HG02571 (cell line): ENCODE data around the gene AIP.
A peak's percentile ranks its signal among the peaks of the same experiment; 100 is the strongest.

Source experiments
- ATAC-seq: cut with Tn5 transposase; IDR thresholded peaks from one replicate; pipeline ENCODE4 v1.9.1; 2021; ENCODE audit warnings: mild to moderate bottlenecking, moderate library complexity; ENCODE audit not compliant: unreplicated experiment

The AIP gene

DNA sequence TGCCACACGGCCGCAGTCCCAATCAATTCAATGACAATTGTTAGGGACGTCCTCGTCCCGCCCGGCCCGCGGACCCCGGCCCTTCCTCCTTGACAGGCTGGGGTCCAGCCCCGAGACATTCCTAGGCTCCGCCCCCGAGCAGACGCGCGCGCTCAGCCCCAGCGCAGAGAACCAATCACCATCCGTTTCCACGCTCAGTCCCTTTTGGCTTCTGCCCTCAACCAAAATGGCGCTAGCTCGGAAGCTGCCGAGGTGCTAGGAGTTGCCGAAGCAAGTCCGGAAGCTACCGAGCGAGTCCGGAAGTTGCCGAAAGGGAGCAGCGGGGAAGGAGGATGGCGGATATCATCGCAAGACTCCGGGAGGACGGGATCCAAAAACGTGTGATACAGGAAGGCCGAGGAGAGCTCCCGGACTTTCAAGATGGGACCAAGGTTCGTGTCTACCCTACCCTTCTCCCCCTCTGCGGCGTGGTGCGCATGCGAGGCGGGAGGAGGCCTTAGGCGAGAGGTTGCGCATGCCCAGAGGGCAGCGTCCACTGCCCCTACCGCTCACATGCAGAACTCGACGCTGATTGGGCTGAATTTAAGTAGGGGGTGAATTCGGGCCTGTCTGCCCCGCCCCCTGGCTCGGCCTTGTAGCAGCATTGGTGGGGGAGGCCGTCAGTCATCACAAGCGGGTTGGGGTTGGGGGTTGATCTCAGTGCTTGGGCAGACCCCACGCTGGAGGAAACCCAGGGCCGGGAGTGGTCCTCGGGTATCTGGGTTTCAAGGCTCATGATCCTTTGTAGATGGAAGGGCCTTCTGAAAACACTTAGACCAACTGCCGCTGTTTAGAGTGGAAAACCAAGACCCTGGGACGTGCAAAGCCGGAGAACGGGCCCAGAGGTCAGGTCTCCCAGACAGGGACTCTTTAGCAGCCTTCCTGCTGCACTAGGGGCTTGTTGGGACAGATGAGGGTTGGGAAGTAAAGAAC lies at the start of gene AIP:
Gene AIP, plus strand, starts transcription at position 200 of the 972 bp plus-strand sequence. Its CDS starts 133 bp downstream, at position 333.
- peak; percentile 57 for ATAC-seq

DNA sequence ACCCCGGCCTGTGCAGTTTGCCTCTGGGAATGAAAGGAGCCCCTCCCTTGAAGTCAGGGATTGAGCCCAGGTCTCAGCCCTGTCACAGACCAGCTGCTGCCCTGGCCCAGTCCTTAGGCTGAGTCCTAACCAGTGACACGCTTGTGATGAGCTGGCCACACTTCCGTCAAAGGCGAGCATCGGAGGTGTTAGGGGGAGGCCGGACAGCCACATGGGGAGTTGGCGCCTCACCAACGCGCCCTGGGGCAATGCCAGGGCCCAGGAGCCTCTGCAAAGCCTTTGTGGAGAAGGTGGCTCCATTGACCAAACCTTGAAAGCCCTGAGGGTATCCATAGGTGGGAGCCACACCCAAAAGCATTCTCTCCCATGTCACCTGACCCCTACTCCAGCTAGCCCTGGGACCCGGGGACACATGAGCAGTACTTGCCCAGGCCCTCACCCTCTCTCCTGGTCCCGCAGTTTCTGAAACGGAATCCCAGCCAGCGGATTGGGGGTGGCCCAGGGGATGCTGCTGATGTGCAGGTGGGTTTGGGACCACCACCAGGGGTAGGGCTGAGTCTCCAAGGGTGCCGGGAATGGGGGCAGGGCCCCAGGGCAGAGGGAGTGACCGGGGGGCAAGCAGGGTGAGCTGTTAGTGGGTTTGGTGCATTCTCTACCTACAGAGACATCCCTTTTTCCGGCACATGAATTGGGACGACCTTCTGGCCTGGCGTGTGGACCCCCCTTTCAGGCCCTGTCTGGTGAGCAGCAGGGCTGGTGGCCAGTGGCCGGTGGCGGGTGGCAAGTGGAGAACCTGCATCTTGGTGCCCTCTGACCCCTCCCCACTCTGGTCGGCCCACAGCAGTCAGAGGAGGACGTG lies 49.1 kb upstream of the AIP start:
- ATAC-seq, result no peak

DNA sequence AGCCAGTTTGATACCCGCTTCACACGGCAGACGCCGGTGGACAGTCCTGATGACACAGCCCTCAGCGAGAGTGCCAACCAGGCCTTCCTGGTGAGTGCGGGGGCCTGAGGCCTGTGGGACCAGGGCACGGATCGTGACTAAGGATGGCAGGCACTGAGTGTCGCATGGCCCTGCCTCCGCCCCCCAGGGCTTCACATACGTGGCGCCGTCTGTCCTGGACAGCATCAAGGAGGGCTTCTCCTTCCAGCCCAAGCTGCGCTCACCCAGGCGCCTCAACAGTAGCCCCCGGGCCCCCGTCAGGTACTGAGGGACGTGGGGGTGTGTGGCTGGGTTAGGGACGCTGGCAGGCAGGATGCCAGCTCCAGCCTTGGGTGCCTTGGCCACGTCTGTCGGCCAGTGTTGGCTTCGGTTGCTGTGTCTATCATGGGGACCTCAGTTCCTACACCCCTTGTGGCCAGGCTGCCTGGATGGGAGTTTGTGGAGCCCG lies 48.4 kb upstream of the AIP start:
- no peak for ATAC-seq

DNA sequence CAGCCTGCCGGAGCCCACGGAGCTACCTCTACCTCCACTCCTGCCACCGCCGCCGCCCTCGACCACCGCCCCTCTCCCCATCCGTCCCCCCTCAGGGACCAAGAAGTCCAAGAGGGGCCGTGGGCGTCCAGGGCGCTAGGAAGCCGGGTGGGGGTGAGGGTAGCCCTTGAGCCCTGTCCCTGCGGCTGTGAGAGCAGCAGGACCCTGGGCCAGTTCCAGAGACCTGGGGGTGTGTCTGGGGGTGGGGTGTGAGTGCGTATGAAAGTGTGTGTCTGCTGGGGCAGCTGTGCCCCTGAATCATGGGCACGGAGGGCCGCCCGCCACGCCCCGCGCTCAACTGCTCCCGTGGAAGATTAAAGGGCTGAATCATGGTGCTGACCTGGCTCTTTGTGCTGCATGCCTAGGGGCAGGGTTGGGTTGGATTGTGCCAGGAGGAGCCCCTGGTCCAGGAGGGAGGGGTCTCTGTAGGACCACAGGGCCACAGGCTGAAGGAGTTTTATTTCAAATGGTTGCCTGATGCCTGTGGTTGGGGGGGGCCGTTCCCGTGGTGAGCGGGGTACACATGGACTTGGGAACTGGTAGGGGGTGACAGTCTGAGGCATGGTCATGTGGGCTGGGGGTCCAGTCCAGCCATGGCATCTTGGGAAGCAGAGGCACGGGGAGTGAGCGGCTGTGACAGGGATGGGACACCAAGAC lies 47.6 kb upstream of the AIP start:
- ATAC-seq, result no peak

DNA sequence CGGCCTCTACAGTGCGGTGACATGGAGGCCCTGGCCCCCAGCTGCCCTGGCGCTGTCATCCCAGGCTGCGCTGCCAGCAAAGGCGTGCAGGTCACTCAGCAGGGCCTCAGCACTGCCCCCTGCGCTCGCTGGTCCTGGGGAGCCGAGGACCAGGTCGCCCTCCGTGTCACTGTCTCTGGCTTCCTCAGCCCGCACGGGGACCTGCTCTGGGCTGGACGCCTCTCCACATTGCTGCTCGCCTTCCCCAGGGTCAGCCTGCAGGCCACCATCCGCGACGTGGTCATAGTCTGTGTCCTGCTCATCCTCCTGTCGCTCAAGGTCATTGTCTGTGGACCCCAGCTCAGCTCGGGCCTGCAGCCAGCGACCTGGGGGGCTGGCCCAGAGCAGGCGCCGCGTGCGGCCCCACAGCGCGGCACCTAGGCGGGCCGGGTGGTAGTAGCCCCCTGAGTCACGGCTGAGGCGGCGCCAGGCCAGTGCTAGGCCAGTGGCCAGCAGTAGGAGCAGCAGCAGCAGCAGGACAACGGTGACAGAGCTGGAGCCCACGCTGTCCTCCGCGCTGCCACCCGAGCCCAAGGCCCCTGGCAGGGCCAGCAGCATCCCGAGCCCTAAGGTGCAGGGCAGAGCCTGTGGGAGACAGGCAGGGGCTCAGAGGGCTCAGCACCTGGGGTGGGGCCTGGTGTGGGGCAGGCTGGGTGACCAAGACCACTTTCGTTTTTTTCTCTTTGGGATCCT lies 46.9 kb upstream of the AIP start:
- no peak for ATAC-seq

DNA sequence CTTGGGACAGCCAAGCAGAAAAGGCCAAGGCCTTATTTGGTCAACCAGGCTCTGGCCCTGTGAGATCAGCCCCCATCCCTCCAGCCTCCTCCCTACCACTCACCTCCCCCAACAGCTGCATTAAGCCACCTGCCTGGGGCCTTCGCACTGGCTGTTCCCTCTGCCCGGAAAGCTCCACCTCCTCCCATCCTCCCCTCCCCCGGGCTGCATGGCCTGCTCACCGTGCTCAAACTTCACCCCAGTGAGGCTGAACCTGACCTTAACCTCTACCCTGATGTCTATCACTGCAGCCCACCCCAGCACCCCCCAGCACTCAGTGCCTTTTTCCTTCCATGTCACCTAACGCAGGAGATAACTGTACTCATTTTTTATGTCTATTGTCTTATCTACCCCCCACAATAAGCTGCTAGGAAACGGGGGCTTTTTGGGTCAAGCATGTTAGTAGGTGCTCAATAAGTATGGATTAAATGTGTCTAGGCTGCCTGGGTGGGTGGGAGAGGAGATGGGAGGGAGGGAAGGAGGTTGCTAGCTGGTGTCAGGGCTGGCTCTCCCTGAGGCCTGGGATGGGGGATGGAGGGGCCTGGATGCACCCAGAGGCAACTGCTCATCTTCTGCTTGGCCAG lies 46.3 kb upstream of the AIP start:
- ATAC-seq, result peak; percentile 35

DNA sequence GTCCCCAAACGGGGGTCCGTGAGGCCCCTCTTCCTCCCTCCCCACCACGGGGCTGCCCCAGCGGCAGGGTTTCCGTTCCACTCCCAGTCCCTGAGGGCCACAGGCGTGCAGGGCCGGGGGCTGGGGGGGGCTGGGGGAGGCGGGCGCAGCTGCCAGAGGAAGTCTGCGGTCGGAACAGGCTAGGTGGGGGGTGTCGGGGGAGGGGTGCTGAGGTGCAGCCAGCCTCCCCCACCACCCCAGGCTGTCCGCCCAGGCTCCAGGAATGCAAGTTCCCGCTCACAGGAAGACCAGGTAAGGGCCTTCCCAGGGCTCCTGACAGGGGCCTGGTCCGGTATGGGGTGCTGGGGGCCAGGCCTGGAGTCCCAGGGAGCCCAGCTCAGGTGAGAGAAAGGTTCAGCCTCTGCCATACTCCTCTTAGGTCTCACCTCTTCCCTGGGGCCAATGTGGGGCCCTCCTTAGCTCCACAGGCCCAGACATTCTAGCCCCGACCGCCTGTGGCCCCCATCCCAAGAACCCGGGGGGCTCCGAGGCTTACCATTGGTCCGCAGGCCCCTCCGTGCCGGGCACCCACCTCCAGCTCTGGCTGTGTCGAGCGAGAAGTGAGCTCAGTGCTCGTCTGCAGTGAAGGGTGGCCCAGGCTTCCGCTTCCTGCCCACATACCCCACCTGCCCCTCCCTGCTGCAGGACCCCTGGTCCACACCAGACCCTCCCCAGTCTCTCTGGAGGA lies 45.6 kb upstream of the AIP start, which contains the start of gene PTPRCAP:
Gene PTPRCAP, minus strand, starts transcription at position 601 of the 727 bp plus-strand sequence. Its CDS starts 63 bp downstream, at position 538.
- no peak for ATAC-seq

DNA sequence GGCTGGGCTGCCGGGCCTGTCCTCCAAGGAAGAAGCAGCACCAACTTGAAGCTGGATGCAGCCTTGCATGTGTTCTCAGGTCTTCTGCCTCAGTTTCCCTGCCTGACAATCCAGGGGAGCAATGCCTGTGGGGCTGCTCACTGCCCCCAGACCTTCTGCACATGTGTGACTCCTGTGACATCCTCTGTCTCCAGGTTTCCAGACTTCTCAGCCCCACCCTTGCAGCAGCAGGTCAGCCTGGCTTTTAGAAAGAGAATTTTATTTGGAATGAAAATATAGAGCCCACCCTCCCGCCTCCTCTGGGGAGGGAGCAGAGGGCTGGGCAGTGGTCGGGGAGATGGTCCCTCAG lies 45.0 kb upstream of the AIP start:
- no peak for ATAC-seq

DNA sequence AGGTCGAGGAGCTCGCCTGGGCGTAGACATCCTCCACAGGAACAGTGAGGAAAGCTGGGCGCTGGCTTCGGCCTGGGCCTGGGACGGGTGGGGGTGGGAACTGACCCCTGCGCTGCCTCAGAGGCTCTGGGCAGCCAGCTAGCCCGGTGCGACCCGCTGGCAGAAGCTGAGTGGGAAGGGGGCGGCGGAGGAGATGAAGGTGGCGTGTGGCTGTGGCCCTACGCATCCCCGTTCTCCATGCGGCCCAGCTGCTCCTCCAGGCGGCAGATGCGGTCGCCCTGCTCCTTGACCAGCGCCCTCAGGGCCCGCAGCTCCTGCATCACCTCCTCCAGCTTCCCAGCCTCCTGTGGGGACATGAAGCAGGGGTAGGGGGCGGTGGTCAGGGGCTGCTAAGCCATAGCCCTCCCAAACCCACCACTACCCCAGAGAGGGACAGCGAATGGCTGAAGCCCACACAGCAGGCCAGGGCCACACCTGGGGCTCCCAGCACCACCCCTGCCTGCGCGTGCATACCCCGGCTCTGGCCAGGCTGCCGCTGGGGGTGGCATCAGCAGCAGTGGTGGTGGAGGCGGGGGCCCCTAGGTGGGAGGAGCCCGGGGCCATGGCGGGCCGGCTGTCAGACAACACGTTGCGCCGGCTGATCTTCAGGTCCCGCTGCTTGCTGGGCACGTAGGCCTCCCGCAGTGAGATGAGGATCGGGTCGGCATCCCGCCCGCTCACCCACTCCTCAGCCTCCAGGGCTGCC lies 44.5 kb upstream of the AIP start:
- ATAC-seq, result no peak

DNA sequence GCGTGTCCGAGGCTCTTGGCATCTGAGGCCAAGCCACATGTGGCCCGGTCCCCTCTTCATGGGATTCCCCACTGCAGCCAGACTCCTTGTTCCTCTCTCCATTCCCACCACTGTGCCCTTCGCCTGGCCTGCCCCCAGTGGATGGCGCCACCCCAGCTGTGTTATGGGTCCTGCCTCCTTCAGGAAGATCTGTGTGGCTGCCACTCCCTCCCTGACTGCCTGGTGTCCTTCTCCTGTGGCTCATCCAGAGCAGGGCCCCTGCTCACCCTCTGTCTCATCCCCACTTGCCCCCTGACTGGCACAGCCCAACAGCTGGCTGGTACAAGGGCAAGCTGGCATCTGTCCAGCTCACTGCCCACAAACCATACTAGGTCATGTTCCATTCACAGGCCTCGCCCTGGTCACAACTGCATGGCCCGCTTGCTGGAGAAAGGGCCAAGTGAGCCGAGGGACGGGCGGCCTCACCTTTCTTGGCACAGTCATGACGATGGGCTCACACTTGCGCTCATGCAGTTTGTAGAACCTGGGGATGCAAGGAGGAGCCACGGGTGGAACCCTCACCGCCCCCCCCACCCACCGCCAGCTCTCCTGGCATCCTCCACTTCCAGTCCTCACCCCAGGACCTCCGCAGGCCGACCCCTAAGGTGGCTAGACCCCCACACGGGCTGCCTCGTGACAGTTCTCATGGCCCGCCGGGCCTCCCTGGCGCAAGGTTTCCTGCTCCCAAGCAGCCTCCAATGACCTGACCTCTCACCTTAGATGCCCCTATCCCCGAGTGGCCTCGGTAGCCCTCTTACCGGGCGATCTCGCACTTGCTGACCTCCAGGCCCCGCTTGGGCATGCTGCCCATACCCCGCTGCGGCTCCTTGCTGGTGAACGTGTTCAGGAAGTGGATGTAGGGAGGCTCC lies 43.3 kb upstream of the AIP start:
- no peak for ATAC-seq

DNA sequence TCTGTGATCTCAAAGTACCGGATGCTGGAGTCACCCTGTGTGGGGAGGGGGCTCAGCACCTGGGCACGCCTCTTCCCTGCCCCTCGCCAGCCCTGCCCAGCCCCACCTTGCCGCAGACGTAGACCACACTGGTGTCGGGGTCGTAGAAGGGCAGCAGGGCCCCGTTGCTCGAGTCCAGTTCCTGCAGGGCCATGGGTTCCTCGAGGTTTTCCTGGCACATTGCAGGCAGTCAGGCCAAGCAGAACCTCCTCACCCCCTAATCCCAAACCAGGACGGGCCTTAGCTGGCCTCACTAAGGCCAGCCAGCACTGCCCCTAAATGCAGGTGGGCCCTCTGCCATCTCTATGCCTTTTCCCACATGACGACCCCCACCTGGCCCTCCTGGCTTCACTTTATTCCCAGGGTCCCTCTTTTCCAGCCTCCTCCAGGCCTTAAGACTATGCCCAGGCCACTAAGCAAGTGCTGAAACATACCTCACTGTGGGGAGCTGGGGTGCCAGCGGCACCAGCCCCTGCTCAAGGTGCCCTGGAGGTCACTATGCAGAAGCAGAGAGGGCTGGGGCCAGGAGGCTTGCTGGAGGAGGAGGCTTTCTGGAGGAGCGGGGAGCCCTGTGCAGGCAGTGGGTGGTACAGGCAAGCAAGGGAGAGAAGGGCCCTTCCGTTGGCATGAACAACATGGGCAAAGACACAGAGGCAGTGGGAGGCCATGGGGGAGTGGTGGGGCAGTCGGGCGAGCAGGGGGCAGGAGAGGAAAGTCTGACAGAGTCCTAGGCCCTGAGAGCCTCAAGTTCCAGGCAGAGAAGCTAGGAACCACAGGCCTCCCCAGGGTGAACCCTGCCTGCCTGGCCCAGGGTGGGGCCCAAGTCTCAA lies 42.4 kb upstream of the AIP start:
- no peak for ATAC-seq

DNA sequence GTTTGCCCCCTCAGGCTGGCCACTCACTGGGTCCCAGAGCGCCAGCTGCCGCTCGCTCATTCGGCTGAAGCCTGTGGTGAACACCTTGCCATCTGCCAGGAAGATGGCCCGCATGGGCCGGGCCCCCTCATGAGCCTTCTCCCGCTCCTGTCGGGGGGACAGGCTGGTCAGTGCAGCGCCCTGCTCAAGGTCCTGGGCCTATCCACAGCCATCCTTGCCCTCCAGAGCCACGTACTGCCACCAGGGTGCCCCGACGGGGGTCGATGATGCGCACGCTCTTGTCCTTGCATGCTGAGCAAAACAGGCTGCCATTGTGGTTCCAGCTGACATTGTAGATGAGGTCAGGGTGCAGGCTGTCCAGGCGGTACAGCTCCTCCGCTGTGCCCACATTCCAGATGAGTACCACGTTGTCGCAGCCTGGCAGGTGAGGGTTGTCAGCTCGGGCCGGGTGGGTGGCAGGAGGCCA lies 41.7 kb upstream of the AIP start:
- no peak for ATAC-seq

DNA sequence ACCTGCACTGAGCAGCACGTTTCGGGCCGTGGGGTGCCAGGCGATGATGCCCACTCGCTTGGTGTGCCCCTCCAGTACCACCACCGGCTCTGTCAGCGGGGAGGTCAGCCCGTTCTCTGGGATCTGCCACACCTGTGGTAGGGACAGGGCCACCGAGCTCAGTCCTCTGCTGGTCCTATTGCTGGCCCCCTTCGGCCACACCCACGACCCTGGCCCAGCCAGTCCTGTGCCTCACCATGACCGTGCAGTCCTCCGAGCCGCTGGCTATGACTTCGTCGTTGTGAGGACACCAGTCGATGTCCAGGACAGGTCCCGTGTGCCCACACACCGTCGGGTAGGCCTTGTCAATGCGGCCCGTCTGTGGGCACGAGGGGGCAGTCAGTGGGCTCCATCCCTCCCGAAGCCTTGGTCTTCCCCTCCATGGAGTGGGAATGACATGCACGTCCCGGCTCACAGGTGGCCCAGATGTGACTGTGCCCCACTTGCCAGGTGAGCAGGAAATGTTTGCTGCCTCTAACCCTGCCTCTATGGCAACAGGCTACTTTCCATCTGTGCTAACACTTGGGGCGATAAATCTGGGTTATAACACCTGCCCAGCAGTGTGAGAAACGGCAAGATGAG lies 41.0 kb upstream of the AIP start:
- ATAC-seq, result no peak

DNA sequence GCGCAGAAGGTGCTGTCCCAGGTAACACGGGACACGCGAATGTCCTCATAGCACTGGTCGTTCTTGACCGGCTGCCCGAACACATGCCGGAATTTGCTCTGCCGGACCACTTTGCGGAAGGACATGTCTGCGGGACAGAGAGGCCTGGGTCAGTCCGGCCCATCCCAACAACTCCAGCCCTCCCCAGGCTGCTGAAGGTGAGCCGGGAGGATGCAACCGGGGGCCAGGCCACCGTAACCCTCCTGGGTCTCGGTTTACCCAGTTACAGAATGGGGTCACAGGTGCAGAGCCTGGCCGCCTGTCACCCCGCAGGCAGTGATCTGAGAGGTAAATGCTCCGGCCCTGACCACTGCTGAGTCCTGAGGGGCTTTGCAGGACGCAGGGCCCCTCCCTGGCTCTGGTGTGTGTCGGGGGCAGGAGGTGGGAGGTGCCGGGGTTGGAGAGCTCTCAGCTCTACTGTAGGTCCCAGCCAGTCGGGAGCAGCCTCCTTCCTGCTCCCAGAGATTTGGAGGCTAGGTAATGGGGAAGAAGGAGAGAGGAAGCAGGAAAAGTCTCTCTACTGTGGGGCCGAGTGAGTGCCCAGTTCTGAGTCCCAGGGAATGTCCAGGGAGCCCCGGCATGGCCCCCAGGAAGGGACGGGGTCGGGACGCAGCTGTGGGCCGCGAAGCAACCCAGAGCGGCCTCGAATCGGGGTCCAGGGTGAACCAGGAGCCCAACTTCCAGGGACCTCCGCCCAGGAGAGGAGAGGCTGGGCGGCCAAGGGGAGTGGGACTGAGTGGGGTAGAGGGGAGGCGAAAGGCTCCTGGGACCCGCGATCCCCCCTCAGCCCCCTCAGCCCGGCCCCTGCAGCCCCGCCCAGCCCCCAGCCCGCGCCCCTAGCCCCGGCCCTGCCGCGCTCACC lies 40.1 kb upstream of the AIP start:
- no peak for ATAC-seq

DNA sequence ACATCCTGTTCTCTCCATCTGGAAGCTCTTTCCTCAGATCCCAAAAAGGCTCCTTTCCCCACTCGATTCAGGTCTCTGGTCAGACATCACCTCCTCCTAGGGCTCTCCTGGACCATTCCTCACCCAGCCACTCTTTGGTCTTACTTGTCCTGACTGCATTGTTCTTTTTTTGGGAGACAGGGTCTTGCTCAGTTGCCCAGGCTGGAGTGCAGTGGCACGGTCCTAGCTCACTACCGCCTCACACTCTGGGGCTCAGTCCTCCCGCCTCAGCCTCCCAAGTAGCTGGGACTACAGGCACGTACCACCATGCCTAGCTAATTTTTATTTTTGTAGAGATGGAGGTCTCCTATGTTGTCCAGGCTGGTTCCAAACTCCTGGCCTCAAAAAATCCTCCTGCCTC lies 37.3 kb upstream of the AIP start:
- ATAC-seq, result no peak
